WERI-Rb-1 (cell line): ENCODE results near the gene MADCAM1.

Experiments
- DNase-seq: peaks from one replicate; pipeline ENCODE4 v3.0.0-alpha.2; 2020
- H3K27ac ChIP-seq: fragments of 250-450 bp; sonication (Bioruptor Pico); 2 replicates; pipeline ENCODE4 v1.5.1; 2020; ENCODE audit warnings: mild to moderate bottlenecking, moderate library complexity
- H3K27me3 ChIP-seq: fragments of 250-450 bp; sonication (Bioruptor Pico); 2 replicates; pipeline ENCODE4 v1.5.1; 2021; ENCODE audit warnings: mild to moderate bottlenecking, low read depth, moderate library complexity; ENCODE audit not compliant: insufficient read depth, severe bottlenecking
- H3K36me3 ChIP-seq: fragments of 250-450 bp; sonication (Bioruptor Pico); 2 replicates; pipeline ENCODE4 v1.5.1; 2020; ENCODE audit warnings: mild to moderate bottlenecking, moderate library complexity
- H3K4me3 ChIP-seq: 2 replicates; pipeline ENCODE4 v1.5.1; 2011; ENCODE audit warnings: low read depth, mild to moderate bottlenecking, control low read depth, low read length
- H3K9me3 ChIP-seq: fragments of 250-450 bp; sonication (Bioruptor Pico); 2 replicates; pipeline ENCODE4 v1.5.1; 2021; ENCODE audit warnings: mild to moderate bottlenecking, moderate library complexity; ENCODE audit not compliant: severe bottlenecking
- TF ChIP-seq, protein P1 (sequence below): IDR thresholded peaks from 2 replicates; pipeline ENCODE4 v1.5.1; 2011; ENCODE audit warnings: low read depth, mild to moderate bottlenecking, control low read depth, inconsistent platforms, low read length

Gene MADCAM1

DNA sequence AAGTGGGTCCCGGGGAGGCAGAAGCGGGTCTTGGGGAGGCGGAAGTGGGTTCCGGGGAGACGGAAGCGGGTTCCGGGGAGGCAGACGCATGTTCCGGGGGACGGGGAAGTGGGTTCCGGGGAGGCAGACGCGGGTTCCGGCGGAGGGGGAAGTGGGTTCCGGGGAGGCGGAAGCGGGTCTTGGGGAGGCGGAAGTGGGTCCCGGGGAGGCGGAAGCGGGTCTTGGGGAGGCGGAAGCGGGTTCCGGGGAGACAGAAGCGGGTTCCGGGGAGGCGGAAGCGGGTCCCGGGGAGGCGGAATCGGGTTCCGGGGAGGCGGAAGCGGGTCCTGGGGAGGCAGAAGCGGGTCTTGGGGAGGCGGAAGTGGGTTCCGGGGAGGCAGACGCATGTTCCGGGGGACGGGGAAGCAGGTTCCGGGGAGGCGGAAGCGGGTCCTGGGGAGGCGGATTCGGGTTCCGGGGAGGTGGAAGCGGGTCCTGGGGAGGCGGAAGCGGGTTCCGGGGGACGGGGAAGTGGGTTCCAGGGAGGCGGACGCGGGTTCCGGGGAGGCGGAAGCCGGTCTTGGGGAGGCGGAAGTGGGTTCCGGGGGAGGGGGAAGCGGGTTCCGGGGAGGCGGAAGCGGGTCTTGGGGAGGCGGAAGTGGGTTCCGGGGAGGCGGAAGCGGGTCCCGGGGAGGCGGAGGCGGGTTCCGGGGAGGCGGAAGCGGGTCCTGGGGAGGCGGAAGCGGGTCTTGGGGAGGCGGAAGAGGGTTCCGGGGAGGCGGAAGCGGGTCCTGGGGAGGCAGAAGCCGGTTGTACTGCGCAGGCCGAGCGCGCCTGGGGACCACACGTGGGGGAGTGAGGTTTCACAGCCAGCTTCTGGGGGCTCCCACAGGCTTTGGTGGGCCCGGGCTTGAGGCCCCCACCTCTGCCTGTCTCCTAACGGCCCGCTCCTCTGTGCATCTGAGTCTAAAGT, 37.9 kb upstream of the MADCAM1 start:
- H3K4me3 ChIP-seq = no peak overlapping the region
- H3K36me3 ChIP-seq = peaks cover 14% of the 10 kb centered on the region
- H3K27me3 ChIP-seq = no peaks in the 10 kb centered on the region
- DNase-seq = no peak
- TF ChIP-seq, protein P1, sequence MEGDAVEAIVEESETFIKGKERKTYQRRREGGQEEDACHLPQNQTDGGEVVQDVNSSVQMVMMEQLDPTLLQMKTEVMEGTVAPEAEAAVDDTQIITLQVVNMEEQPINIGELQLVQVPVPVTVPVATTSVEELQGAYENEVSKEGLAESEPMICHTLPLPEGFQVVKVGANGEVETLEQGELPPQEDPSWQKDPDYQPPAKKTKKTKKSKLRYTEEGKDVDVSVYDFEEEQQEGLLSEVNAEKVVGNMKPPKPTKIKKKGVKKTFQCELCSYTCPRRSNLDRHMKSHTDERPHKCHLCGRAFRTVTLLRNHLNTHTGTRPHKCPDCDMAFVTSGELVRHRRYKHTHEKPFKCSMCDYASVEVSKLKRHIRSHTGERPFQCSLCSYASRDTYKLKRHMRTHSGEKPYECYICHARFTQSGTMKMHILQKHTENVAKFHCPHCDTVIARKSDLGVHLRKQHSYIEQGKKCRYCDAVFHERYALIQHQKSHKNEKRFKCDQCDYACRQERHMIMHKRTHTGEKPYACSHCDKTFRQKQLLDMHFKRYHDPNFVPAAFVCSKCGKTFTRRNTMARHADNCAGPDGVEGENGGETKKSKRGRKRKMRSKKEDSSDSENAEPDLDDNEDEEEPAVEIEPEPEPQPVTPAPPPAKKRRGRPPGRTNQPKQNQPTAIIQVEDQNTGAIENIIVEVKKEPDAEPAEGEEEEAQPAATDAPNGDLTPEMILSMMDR = no peak
- H3K27ac ChIP-seq = no peak overlapping the region
- no peaks in the 10 kb centered on the region for H3K9me3 ChIP-seq

DNA sequence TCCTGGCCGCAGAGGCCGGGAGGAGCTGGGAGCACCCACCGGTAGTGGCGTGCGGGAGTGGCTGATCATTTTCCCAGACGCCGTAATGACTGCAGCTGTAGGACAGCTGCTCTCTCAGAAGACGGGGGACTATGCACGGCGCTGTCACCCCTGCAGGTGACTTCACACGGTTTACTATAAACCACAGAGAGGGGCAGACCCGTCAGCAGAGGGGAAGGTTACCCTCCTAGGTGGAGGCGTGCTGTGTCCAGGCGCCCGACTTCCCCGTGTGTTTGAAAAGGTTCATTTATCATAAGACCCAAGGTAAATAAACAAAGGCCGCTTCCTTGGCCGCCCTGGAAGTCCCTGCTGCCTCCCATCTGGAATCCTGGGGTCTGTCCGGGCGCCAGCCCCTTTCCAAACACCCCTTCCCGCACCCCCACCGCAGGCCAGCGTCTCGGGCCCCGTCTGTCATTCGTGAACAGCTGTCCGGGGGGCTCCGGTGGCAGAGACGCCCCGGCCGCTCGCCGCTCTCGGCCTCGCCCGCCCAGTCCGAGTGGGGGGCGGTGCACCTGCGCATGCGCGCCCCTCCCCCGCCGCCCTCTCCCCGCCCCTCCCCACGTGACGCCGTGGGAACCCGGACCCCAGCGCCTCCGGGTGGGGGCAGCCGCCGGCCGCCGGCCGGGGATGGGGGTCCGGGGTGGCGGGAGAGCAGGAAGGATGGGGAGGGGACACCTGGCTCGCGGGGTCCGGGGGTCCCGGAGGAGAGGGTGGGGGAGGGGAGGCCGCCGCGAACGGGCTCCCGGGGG, 36.4 kb upstream of the MADCAM1 start:
- H3K27me3 ChIP-seq = no peaks in the 10 kb centered on the region
- H3K4me3 ChIP-seq = peak overlapping the region; percentile 70
- peak overlapping the region; percentile 86 for H3K27ac ChIP-seq
- TF ChIP-seq, protein P1 = no peak
- H3K9me3 ChIP-seq = no peaks in the 10 kb centered on the region
- peak; percentile 75 for DNase-seq
- H3K36me3 ChIP-seq = peaks cover 9% of the 10 kb centered on the region

DNA sequence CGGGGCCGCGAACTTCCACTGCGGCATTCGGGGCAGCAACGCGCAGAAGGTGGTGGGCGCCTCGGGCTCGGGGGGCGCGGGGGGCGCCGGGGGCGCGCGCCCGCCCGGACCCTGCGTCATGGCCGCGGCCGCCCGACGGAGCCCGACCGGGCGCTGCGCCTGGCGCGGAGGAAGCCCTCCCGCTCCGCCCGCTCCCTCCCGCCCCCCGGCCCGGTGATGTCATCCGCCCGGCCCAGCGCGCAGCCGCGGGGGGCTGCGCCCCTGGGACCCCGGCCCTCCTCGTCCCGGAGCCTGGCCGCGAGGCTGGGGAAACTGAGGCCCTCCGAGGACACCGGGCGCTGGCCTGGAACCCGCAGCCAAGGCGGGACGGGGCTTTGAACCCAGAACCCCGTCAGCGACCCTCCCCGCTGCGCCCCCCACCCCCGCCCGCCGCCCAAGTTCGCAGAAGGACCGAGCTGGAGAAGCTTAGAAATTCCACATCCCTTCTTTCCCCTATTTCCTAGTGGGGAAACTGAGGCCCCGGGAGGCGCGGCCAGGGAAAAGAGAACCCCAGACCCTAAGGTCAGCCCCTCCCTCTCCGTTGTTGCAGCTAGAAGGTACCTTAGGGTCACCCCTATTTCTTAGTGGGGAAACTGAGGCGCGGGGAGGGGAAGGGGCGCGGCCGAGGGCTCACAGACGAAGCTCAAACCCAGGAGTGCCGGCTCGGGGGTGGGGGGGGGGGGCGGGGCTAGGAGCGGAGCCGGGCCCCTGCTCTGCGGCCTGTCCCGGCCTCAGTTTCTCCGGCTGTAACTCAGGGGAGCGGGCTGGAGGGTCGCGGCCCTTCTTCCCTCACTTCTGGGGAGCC, 35.2 kb upstream of the MADCAM1 start, which contains the start of gene SHC2:
SHC2 (minus strand) TSS at position 157 of the 844 bp plus-strand sequence; CDS start at position 120, 37 bp downstream.
- peaks cover under 1% of the 10 kb centered on the region; the same call in 1 of the 2 replicates for H3K36me3 ChIP-seq
- no peaks in the 10 kb centered on the region for H3K27me3 ChIP-seq
- H3K9me3 ChIP-seq = no peaks in the 10 kb centered on the region
- H3K4me3 ChIP-seq = peak within 1 kb of the TSS; percentile 70
- DNase-seq = peak; percentile 47
- peak within 1 kb of the TSS; percentile 86 for H3K27ac ChIP-seq
- TF ChIP-seq, protein P1 = no peak

DNA sequence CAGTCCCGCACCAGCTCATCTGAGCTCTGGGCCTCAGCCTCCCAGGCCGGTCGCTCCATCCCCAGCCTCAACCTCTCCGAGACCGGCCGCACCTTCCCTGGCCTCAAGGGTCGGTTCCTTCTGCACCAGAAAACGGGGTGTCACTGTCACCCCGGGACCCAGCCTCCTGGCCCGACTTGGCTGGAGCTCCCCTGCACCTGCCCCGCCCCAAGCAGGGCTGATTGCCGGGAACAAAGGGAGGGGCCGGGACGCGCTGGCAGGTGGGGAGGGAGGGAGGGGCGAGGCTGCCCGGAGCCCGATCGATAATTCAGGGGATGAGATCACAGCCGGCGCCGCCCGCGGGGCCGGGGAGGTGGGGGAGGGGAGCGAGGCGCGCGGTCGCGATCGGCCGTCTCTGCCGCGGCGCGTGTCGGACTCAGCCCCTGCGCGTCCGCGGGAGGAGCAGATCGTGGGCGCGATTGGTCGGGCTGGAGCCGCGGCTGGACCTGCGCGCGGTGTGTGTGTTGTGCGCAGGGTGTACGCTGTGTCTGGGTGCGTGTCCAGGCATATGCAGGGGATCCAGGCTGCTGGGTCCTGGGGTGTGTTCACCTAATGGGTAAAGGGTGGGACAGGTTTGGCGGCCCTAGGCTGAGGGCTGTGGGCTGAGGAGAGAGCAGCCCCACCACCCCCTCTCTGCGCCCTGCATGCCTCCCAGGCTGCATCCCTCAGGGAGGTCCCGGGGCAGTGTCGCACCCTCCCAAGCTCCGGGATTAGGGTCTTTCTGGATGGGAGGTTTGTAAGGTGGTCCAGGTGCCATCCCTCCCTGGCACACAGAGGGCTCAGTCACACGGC, 34.4 kb upstream of the MADCAM1 start:
- H3K4me3 ChIP-seq = peak overlapping the region; percentile 67
- peak; percentile 91 for DNase-seq
- no peaks in the 10 kb centered on the region for H3K27me3 ChIP-seq
- no peaks in the 10 kb centered on the region for H3K9me3 ChIP-seq
- TF ChIP-seq, protein P1 = no peak
- H3K27ac ChIP-seq = peak overlapping the region; percentile 73
- H3K36me3 ChIP-seq = no peaks in the 10 kb centered on the region; the same call in 1 of the 2 replicates
